ENCODE results near the gene ACTL9. TPM values are rescaled to one million over a fixed set of nuclear protein-coding genes. Genes with fewer than 3 reads are reported as not detected.

ACTL9 gene
- total RNA-seq, 1 experiment from 2014 or later, result not detected

GRCh38 chr19:8690753-8691539 is 7.6 kb downstream of the ACTL9 start:
- Mint-ChIP-seq H3K9me3 (ENCODE audit: low read depth, unreplicated experiment) (no peaks in the 10 kb centered on the region), H3K4me3 (ENCODE audit: low read depth, unreplicated experiment) (no peak overlapping the region), H3K27ac (ENCODE audit: unreplicated experiment) (no peak overlapping the region), H3K4me1 (ENCODE audit: low read depth, unreplicated experiment) (no peaks in the 10 kb centered on the region), H3K27me3 (ENCODE audit: unreplicated experiment) (peaks cover 27% of the 10 kb centered on the region), H3K36me3 (ENCODE audit: insufficient read depth, unreplicated experiment) (no peaks in the 10 kb centered on the region)
- CTCF ChIA-PET, result no interaction called here
- TF ChIP-seq CTCF (IDR thresholded peaks at IDR 0.05; ENCODE audit: unreplicated experiment), result no peak
- no peak for DNase-seq
- BruUV-seq (replicated peaks), result no TSS peak
- intact Hi-C loops (cut with micrococcal nuclease; ENCODE audit: unreplicated experiment), result loop anchor here (5.0 kb wide), 1 partner anchor 39 kb away; no protein-coding TSS in a partner anchor

DNA sequence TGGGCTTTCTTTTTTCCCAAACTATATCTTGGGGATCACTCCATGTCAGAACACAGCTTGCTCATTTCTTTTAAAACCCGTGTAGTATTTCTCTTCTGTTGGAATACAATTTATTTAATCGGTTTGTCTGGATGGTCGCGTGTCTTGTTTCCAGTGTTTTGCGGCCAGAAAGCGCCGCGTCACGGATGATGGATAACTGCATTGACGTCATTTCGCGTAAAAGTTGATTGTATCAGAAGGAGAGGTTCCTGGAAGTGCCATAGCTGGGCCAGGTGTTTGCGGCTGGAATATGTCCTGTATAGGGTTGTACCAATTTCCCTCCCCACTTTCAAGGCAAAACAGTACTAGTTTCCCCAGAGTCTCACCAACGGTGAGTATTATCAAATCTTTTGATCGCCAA is 9.7 kb downstream of the ACTL9 start:
- Mint-ChIP-seq H3K9me3 (ENCODE audit: low read depth, unreplicated experiment) (no peaks in the 10 kb centered on the region), H3K27ac (ENCODE audit: unreplicated experiment) (no peak overlapping the region), H3K36me3 (ENCODE audit: insufficient read depth, unreplicated experiment) (no peaks in the 10 kb centered on the region), H3K27me3 (ENCODE audit: unreplicated experiment) (peaks cover 27% of the 10 kb centered on the region), H3K4me3 (ENCODE audit: low read depth, unreplicated experiment) (no peak overlapping the region), H3K4me1 (ENCODE audit: low read depth, unreplicated experiment) (no peaks in the 10 kb centered on the region)
- BruUV-seq (replicated peaks), result no TSS peak
- CTCF ChIA-PET, result no interaction called here
- no peak for TF ChIP-seq CTCF (IDR thresholded peaks at IDR 0.05; ENCODE audit: unreplicated experiment)
- no peak for DNase-seq
- intact Hi-C loops (cut with micrococcal nuclease; ENCODE audit: unreplicated experiment), result no loop called here

- H3K27me3 Mint-ChIP-seq (ENCODE audit: unreplicated experiment), result peaks cover 12% of the 10 kb centered on the region
- intact Hi-C loops (cut with micrococcal nuclease; ENCODE audit: unreplicated experiment), result no loop called here
- DNase-seq, result no peak
- no peaks in the 10 kb centered on the region for H3K36me3 Mint-ChIP-seq (ENCODE audit: insufficient read depth, unreplicated experiment)
- no peak overlapping the region for H3K4me3 Mint-ChIP-seq (ENCODE audit: low read depth, unreplicated experiment)
- no TSS peak for BruUV-seq (replicated peaks)
- TF ChIP-seq CTCF (IDR thresholded peaks at IDR 0.05; ENCODE audit: unreplicated experiment), result no peak
- H3K4me1 Mint-ChIP-seq (ENCODE audit: low read depth, unreplicated experiment), result no peaks in the 10 kb centered on the region
- CTCF ChIA-PET, result interaction anchor here (0.6 to 0.7 kb wide), 2 partner anchors 26 to 183 kb away, joined by 4 to 9 read pairs; no protein-coding TSS in a partner anchor
- H3K27ac Mint-ChIP-seq (ENCODE audit: unreplicated experiment), result no peak overlapping the region
- H3K9me3 Mint-ChIP-seq (ENCODE audit: low read depth, unreplicated experiment), result peaks cover 3% of the 10 kb centered on the region
Observed at GRCh38 chr19:8686549-8686948, 12.0 kb downstream of the ACTL9 start.

GRCh38 chr19:8684001-8684902 is 14.3 kb downstream of the ACTL9 start:
- Mint-ChIP-seq H3K36me3 (ENCODE audit: insufficient read depth, unreplicated experiment) (no peaks in the 10 kb centered on the region), H3K4me1 (ENCODE audit: low read depth, unreplicated experiment) (no peaks in the 10 kb centered on the region), H3K4me3 (ENCODE audit: low read depth, unreplicated experiment) (no peak overlapping the region), H3K27me3 (ENCODE audit: unreplicated experiment) (no peaks in the 10 kb centered on the region), H3K27ac (ENCODE audit: unreplicated experiment) (no peak overlapping the region), H3K9me3 (ENCODE audit: low read depth, unreplicated experiment) (peaks cover 3% of the 10 kb centered on the region)
- CTCF ChIA-PET, result interaction anchor here (0.6 to 0.7 kb wide), 2 partner anchors 19 to 377 kb away, joined by 3 to 4 read pairs; no protein-coding TSS in a partner anchor
- TF ChIP-seq CTCF (IDR thresholded peaks at IDR 0.05; ENCODE audit: unreplicated experiment), result no peak
- intact Hi-C loops (cut with micrococcal nuclease; ENCODE audit: unreplicated experiment), result no loop called here
- BruUV-seq (replicated peaks), result no TSS peak
- no peak for DNase-seq

Measured in Calu3 (cell line).